ENCODE data around the gene EHD4. TPM values are rescaled to one million over a fixed set of nuclear protein-coding genes. Genes with fewer than 3 reads are reported as not detected.

EHD4 gene
- total and polyA plus RNA-seq, 2 donors (not counting 3 experiments of a cell fraction or from before 2014, with no cell fraction given) = 96.7 to 128 TPM

DNA sequence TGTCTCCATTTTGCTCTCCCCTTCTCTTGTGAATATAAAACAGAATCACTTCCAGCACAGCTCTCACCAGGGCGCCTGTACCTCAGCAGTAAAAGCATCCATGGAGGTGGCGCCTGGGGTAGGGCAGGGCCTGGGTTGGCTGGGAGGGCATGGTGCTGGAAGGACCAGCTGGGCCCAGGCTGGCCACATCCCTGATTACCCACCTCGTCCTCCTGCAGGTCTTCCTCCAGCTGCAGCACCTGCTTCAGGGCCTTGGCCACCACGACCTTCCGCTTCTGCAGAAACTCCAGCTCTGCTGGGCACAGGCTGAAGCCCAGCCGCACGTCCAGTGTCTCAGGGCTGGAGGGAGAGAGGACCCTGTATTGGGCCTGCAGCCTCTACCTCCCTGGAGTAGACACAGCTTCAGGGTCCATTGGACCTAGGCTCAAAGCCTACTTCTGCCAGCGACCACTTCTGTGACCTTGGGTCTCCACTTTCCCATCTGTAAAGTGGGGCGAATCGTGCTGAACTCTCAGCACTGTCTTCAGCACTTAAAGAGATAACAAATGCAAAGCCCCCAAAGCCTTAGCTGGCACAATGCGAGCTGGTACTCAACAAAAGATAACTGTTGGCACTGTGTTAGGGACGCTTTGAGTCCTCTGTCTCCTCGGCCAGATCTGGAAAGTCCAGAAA lies 24.7 kb upstream of the EHD4 start:
- TF ChIP-seq JUN (IDR thresholded peaks at IDR 0.05; ENCODE audit: borderline replicate concordance, insufficient read depth, insufficient read length, low read depth) = no peak
- no peak for TF ChIP-seq POLR2AphosphoS5 (IDR thresholded peaks at IDR 0.05; ENCODE audit: insufficient read depth, low read depth, low read length)
- TF ChIP-seq FOS (IDR thresholded peaks at IDR 0.05; ENCODE audit: borderline replicate concordance, insufficient read depth, low read length) = no peak
- no peak for TF ChIP-seq EZH2 (IDR thresholded peaks at IDR 0.05; ENCODE audit: borderline replicate concordance, low read depth, low read length, severe bottlenecking)
- TF ChIP-seq GATA2 (IDR thresholded peaks at IDR 0.05; ENCODE audit: insufficient read depth, insufficient read length, low read depth, low read length) = no peak
- no peak for TF ChIP-seq POLR2A (IDR thresholded peaks at IDR 0.05; ENCODE audit: low read depth, low read length)
- TF ChIP-seq CTCF (IDR thresholded peaks at IDR 0.05; ENCODE audit: extremely low read depth in 1 of 2, insufficient read depth in 1 of 2, low read depth in 1 of 2, low read length in 2 of 2) = no peak
- TF ChIP-seq MAX (IDR thresholded peaks at IDR 0.05; ENCODE audit: insufficient read depth, insufficient read length) = no peak
- no peak for TF ChIP-seq MYC (IDR thresholded peaks at IDR 0.05; ENCODE audit: low read depth, low read length)
- intact Hi-C loops (cut with micrococcal nuclease) = no loop called here
- no peak for FAIRE-seq

More for the DNA sequence above, 24.7 kb upstream of the EHD4 start:
- Histone ChIP-seq H3K79me2 (ENCODE audit: control insufficient read depth, insufficient read depth, low read length) (no peaks in the 10 kb centered on the region), H3K36me3 (ENCODE audit: control insufficient read depth in 2 of 2, extremely low read depth in 1 of 2, insufficient read depth in 2 of 2, low read length in 2 of 2) (no peaks in the 10 kb centered on the region), H2AFZ (ENCODE audit: low read depth, low read length) (no peak overlapping the region), H3K9me3 (replicated peaks; ENCODE audit: control insufficient read depth, insufficient read depth, low read length) (no peaks in the 10 kb centered on the region), H3K4me2 (ENCODE audit: insufficient read depth, low read length) (no peak overlapping the region), H3K9me1 (replicated peaks; ENCODE audit: control insufficient read depth, extremely low read depth, insufficient read depth, low read length) (no peaks in the 10 kb centered on the region), H3K9ac (replicated peaks; ENCODE audit: extremely low read depth, insufficient read depth, low read length) (no peak overlapping the region), H3K27ac (ENCODE audit: insufficient read depth, low read depth, low read length) (no peak overlapping the region), H3K4me3 (replicated peaks in 1 of 3; ENCODE audit: insufficient read depth in 1 of 3, low read depth in 1 of 3, low read length in 3 of 3) (no peak overlapping the region), H3K27me3 (ENCODE audit: control insufficient read depth in 2 of 2, insufficient read depth in 2 of 2, low read length in 2 of 2) (peaks cover 0 to 5% of the 10 kb centered on the region in 2 experiments), H4K20me1 (replicated peaks; ENCODE audit: control insufficient read depth, extremely low read depth, insufficient read depth, low read length) (no peaks in the 10 kb centered on the region), H3K4me1 (ENCODE audit: control insufficient read depth, extremely low read depth, insufficient read depth, low read length) (peaks cover 5% of the 10 kb centered on the region)
- no peak for DNase-seq (ENCODE audit: low read depth, low spot score)
- BruUV-seq (replicated peaks) = no TSS peak
- dilution Hi-C loops (cut with MboI; ENCODE audit: extremely low pct_ligation_motif_present, low sequenced_read_pairs) = no loop called here
- POLR2A ChIA-PET = no interaction called here
- CTCF ChIA-PET = interaction anchor here (1.1 to 11.0 kb wide), 3 partner anchors 32 to 87 kb away, joined by 3 to 116 read pairs (median 6); no protein-coding TSS in a partner anchor
